ENCODE results near the gene MMD2.

DNA sequence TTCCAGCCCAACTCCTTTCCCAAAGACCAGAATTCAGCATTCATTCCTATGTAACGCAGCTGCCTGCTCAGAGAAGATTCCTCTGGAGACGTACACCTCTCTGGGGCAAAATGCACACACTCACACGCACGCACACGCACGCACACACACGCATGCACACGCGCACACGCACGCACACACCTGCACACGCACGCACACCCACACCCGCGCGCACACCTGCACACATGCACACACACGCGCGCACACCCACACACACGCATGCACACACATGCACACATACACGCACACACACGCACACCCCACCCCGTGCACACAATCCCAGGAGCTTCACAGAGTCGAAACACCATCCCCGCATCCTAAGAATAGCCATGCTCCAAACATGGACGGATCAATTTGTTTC lies 13.0 kb downstream of the MMD2 start:
- TF ChIP-seq POLR2AphosphoS5 (IDR thresholded peaks at IDR 0.05; ENCODE audit: low read depth, low read length) (no peak), POLR2A (IDR thresholded peaks at IDR 0.05; ENCODE audit: low read depth, low read length) (no peak), TAF1 (IDR thresholded peaks at IDR 0.05; ENCODE audit: borderline replicate concordance, low read depth, low read length) (no peak)

All from GM12892 (cell line).